OCI-M2 (cell line): ENCODE data around the gene DCUN1D2.

Source experiments
- DNase-seq: peaks from one replicate; lab custom pipeline; 2025; ENCODE audit not compliant: unreplicated experiment; lab: John Stamatoyannopoulos, UW

Gene DCUN1D2

GRCh38 chr13:113520571-113520970 lies 30.1 kb upstream of the DCUN1D2 start:
- DNase-seq: no peak

- DNase-seq: no peak
Observed at GRCh38 chr13:113519556-113519955, 29.0 kb upstream of the DCUN1D2 start.

- DNase-seq: no peak
Observed at GRCh38 chr13:113518076-113518803, 27.7 kb upstream of the DCUN1D2 start.

DNA sequence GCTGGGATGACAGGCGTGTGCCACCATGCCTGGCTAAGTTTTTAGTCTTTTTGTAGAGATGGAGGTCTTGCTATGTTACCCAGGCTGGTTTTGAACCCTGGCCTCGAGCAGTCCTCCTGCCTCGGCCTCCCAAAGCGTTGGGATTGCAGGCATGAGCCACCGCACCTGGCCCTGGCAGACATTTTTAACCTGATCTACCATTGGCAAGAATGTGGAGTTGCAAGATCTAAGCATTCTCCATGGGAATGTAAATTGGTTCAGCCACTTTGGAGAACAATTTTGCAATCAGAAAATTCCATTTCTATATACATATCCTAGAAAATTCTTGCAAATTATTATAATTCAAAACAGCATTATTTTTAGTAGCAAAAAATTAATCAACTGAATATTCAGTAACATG lies 24.3 kb upstream of the DCUN1D2 start:
- no peak for DNase-seq

- DNase-seq: no peak
Observed at GRCh38 chr13:113513761-113514160, 23.2 kb upstream of the DCUN1D2 start.

GRCh38 chr13:113511361-113511760 lies 20.9 kb upstream of the DCUN1D2 start:
- no peak for DNase-seq

DNA sequence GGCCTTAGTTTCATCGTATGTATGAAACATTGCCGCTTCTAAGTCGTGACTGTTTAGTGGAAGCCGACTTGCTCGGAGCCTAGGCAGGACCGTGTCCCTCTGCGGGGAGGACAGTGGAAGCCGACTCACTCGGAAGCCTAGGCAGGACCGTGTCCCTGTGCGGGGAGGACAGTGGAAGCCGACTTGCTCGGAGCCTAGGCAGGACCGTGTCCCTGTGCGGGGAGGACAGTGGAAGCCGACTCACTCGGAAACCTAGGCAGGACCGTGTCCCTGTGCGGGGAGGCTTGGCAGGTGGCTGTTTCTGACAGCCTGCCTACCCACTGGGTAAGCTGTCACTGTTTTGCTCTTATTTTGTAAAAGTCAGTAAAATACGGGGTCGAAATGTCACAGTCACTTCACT lies 20.4 kb upstream of the DCUN1D2 start:
- no peak for DNase-seq

GRCh38 chr13:113509989-113510388 lies 19.5 kb upstream of the DCUN1D2 start:
- no peak for DNase-seq

- no peak for DNase-seq
Observed at GRCh38 chr13:113508521-113509254, 18.2 kb upstream of the DCUN1D2 start.

DNA sequence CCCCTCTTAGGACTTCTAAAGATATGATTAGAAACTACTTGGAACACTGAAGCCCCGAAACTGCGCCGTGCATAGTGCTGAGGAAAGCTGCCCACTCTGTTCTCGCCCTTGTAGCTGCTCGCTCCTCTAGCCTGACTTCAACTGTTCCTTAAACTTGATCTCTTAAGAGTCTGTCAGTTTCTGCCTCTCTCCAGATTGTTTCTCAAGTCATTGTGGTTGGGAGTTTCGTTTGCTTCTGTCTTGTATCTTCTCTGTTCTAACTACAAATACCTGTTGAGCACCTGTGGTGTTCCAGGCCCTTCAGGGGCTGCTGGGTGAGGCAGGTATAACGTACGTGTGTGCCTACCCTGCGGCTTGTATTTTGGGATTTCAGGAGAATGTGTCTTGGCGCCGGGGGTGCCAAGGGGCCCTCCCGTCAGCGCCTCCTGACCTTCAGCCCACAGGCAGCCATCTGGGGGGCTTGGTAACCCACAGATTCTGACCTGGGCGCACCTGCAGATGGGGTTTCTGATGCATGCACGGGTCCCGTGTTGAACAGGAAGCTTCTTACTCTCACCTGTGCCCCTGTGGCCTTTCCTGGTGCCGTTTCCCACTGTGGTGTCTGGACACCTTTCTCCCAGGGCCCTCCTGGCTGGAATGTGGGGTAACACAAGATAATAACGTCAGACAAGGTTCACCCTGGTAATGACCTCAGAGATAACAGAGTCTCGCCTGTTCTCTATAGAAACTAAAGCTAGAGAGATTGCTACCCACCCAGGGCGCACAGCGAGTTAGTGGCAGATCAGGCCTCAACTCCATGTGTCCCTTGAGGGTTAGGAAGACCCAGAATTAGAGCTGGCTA lies 17.2 kb upstream of the DCUN1D2 start:
- no peak for DNase-seq

GRCh38 chr13:113506871-113507388 lies 16.4 kb upstream of the DCUN1D2 start:
- no peak for DNase-seq

- no peak for DNase-seq
Observed at GRCh38 chr13:113506025-113506685, 15.6 kb upstream of the DCUN1D2 start.

DNA sequence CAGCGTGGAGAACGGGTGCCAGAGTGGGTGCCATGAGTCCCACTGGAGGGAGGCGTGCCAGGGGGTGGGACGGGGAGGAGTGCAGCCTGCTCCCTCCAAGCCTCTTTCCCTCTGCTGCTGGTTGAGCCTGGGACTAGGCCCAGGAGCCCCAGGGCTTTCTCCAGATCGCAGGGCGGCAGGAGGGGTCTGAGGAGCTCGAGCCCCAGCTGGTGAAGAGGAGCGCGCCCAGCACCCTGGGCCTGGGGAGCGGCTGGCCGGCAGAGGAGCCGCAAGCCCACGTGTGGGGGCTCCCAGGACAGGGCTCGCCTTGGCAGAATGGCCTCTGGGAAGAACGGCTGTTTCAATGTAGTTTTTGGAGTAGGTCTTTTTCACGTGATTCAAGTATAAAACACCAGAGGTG lies 12.2 kb upstream of the DCUN1D2 start:
- DNase-seq: no peak

GRCh38 chr13:113500530-113501265 lies 10.2 kb upstream of the DCUN1D2 start:
- DNase-seq: no peak

DNA sequence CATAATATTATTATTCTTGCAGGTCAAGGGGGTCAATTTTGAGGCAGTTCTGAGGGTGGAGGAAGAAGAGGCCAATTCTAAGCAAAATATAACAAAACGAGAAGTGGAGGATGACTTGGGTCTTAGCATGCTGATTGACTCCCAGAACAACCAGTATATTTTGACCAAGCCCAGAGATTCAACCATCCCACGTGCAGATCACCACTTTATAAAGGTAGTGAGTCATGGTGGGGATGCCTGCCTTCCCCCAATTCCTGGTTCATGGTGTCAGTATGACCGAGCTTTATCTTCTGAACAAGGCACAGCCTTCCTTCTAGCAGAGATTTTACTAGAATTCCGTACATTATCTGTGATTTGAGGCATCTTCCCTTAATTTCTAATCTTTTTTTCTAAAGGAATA lies 9.4 kb upstream of the DCUN1D2 start:
- no peak for DNase-seq

DNA sequence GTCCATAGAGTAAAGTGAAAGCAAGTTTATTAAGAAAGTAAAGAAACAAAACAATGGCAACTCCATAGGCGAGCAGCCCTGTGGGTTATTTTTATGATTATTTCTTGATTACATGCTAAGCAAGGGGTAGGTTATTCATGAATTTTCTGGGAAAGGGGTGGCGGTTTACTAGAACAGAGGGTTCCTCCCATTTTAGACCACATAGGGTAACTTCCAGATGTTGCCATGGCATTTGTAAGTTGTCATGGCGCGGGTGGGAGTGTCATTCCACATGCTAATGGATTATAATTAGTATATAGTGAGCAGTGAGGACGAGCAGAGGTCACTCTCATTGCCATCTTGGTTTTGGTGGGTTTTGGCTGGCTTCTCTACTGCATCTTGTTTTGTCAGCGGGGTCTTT lies 8.4 kb upstream of the DCUN1D2 start:
- no peak for DNase-seq

GRCh38 chr13:113497217-113497616 lies 6.7 kb upstream of the DCUN1D2 start:
- no peak for DNase-seq

- DNase-seq: no peak
Observed at GRCh38 chr13:113495494-113496210, 5.1 kb upstream of the DCUN1D2 start.

DNA sequence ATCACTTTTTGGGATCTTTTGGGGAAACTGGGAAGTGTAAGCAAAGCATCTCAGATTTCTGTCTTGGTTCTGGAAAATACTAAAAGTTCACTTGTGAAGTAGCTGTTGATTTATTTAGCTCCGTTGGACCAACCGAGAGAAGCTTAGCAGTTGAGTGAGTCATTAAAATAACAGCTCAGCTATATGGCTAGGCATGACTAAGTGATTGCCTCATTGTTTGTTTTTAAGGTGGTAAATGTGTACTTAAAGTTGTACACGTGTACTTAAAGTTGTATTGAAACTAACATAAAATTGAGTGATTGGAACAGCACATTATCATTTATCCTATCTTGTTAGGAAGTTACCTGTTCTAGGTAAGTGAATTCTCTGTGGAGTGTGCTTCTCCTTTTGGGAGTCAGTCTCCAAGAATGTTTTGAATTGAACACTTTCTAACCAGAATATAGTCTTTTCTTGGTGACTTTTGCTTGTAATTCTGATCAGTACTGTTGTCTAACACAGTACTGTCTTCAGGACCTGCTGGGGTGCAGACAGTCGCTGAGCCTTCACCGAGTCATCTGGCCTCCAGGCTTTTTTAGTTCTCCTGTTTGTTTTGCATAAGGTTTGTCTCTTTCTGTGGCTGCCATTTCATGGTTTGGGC lies 2.9 kb upstream of the DCUN1D2 start:
- no peak for DNase-seq
